HL-60/S4 (cell line): Measurements from ENCODE around the gene UMODL1.

ENCODE experiments used
- in situ Hi-C: fragments of 300-500 bp; cut with MboI; formaldehyde crosslinking; loops from 2 replicates; pipeline ENCODE4 v1.14.3; 2022; ENCODE audit warnings: low sequenced_read_pairs

The UMODL1 gene

GRCh38 chr21:42089665-42090310 lies 18.7 kb downstream of the UMODL1 start:
- in situ Hi-C loops = loop anchor here (10.0 kb wide), 1 partner anchor 265 kb away; no protein-coding TSS in a partner anchor

GRCh38 chr21:42091899-42092508 lies 20.9 kb downstream of the UMODL1 start:
- in situ Hi-C loops = no loop called here

GRCh38 chr21:42092771-42093170 lies 21.7 kb downstream of the UMODL1 start:
- in situ Hi-C loops = no loop called here

- in situ Hi-C loops = no loop called here
Observed at GRCh38 chr21:42093186-42093585, 22.1 kb downstream of the UMODL1 start.

GRCh38 chr21:42093991-42094421 lies 22.9 kb downstream of the UMODL1 start:
- in situ Hi-C loops = no loop called here

GRCh38 chr21:42094811-42095210 lies 23.7 kb downstream of the UMODL1 start:
- in situ Hi-C loops = no loop called here

- in situ Hi-C loops = no loop called here
Observed at GRCh38 chr21:42095581-42095980, 24.5 kb downstream of the UMODL1 start.

- in situ Hi-C loops = no loop called here
Observed at GRCh38 chr21:42096566-42096965, 25.4 kb downstream of the UMODL1 start.

GRCh38 chr21:42097274-42097673 lies 26.2 kb downstream of the UMODL1 start:
- in situ Hi-C loops = no loop called here

GRCh38 chr21:42097860-42098454 lies 26.8 kb downstream of the UMODL1 start:
- in situ Hi-C loops = no loop called here

GRCh38 chr21:42098957-42099505 lies 27.9 kb downstream of the UMODL1 start:
- in situ Hi-C loops = no loop called here

GRCh38 chr21:42101246-42101645 lies 30.1 kb downstream of the UMODL1 start:
- in situ Hi-C loops = no loop called here

- in situ Hi-C loops = no loop called here
Observed at GRCh38 chr21:42102076-42102475, 31.0 kb downstream of the UMODL1 start.

- in situ Hi-C loops = no loop called here
Observed at GRCh38 chr21:42102526-42102925, 31.4 kb downstream of the UMODL1 start.

- in situ Hi-C loops = no loop called here
Observed at GRCh38 chr21:42102991-42103390, 31.9 kb downstream of the UMODL1 start.

- in situ Hi-C loops = no loop called here
Observed at GRCh38 chr21:42103843-42104242, 32.7 kb downstream of the UMODL1 start.

GRCh38 chr21:42105476-42106315 lies 34.6 kb downstream of the UMODL1 start:
- in situ Hi-C loops = no loop called here

- in situ Hi-C loops = no loop called here
Observed at GRCh38 chr21:42106425-42106824, 35.3 kb downstream of the UMODL1 start.

GRCh38 chr21:42107177-42107880 lies 36.2 kb downstream of the UMODL1 start:
- in situ Hi-C loops = no loop called here

- in situ Hi-C loops = no loop called here
Observed at GRCh38 chr21:42107881-42108553, 36.9 kb downstream of the UMODL1 start.
